Tibial artery (tissue), 4 donors: ENCODE measurements around the gene SF3A2.

Source experiments
- DNase-seq, 2 donors: peaks; one replicate each; pipeline ENCODE4 v3.0.0-alpha.2; 2019
- H3K27ac ChIP-seq, 2 donors: fragments of 200-600 bp; sonication (generic) in 1 of 2; 1 replicate in 1 of 2; 2 replicates in 1 of 2; pipeline ENCODE4 v1.5.1; 2018 to 2019; ENCODE audit warnings: mild to moderate bottlenecking in 1 of 2
- H3K27me3 ChIP-seq, 2 donors: fragments of 200-600 bp; sonication (generic) in 1 of 2; one replicate each; pipeline versions ENCODE4 v1.5.1 to v1.6.0; 2016 to 2019
- H3K36me3 ChIP-seq, 3 donors: fragments of 200-600 bp; sonication (generic) in 2 of 3; one replicate each; pipeline ENCODE4 v1.5.1; 2016 to 2019; ENCODE audit warnings: mild to moderate bottlenecking in 2 of 3
- H3K4me1 ChIP-seq, 4 donors: fragments of 200-600 bp; sonication (generic) in 2 of 4; 1 replicate in 3 of 4; 2 replicates in 1 of 4; pipeline ENCODE4 v1.5.1; 2016 to 2019
- H3K4me3 ChIP-seq, 2 donors: fragments of 200-600 bp; sonication (generic) in 1 of 2; 1 replicate in 1 of 2; 2 replicates in 1 of 2; pipeline ENCODE4 v1.5.1; 2018 to 2019; ENCODE audit warnings: mild to moderate bottlenecking in 2 of 2
- H3K9me3 ChIP-seq, 3 donors: fragments of 200-600 bp; sonication (generic) in 1 of 3; one replicate each; pipeline ENCODE4 v1.5.1; 2016 to 2019
- CTCF ChIP-seq, 2 experiments: fragments of 200-600 bp in 1 of 2; fragments of 450-650 bp in 1 of 2; IDR thresholded peaks; one replicate each; pipeline ENCODE4 v1.5.1; 2017 to 2019; ENCODE audit warnings: antibody characterized with exemption in 2 of 2, mild to moderate bottlenecking in 1 of 2, moderate library complexity in 1 of 2
- intact Hi-C: fragments of 100-400 bp; cut with DNase I; formaldehyde crosslinking; loops from one replicate; pipeline ENCODE4 v1.15.0; 2023; ENCODE audit warnings: low total_unique reads

Gene SF3A2

GRCh38 chr19:2236314-2237050 lies at the start of gene SF3A2, which contains the start of gene PLEKHJ1:
SF3A2 (plus strand) TSS chr19:2236824; CDS start chr19:2243419, 6,595 bp downstream.
PLEKHJ1 (minus strand) TSS chr19:2236329; CDS start chr19:2236248, 81 bp downstream.
- peak; percentile 95 to 98 for DNase-seq
- peak; percentile 99 to 100 for TF ChIP-seq CTCF (IDR thresholded peaks at IDR 0.05)
- intact Hi-C loops = loop anchor here (5.0 kb wide), 3 partner anchors 36 to 156 kb away; no protein-coding TSS in a partner anchor
- no peaks in the 10 kb centered on the region for H3K27me3 ChIP-seq
- H3K9me3 ChIP-seq = no peaks in the 10 kb centered on the region
- peaks cover 0 to 71% (median 54%) of the 10 kb centered on the region in 4 donors for H3K4me1 ChIP-seq
- peak within 1 kb of the TSS; percentile 70 to 73 for H3K4me3 ChIP-seq
- peak within 1 kb of the TSS; percentile 88 to 98 for H3K27ac ChIP-seq
- H3K36me3 ChIP-seq = peaks cover 0 to 32% (median 24%) of the 10 kb centered on the region in 3 donors

- no peak for DNase-seq
- intact Hi-C loops = no loop called here
- Histone ChIP-seq H3K27me3 (no peaks in the 10 kb centered on the region), H3K27ac (peak overlapping the region; percentile 85 to 89), H3K9me3 (no peaks in the 10 kb centered on the region), H3K4me1 (peaks cover 7 to 59% (median 42%) of the 10 kb centered on the region in 4 donors), H3K36me3 (peaks cover 12 to 44% (median 27%) of the 10 kb centered on the region in 3 donors), H3K4me3 (no peak overlapping the region)
- no peak for TF ChIP-seq CTCF (IDR thresholded peaks at IDR 0.05)
Observed at GRCh38 chr19:2187159-2187558, 49.5 kb upstream of the SF3A2 start.

GRCh38 chr19:2188708-2189385 lies 47.8 kb upstream of the SF3A2 start:
- H3K4me1 ChIP-seq = peaks cover 7 to 49% (median 35%) of the 10 kb centered on the region in 4 donors
- H3K36me3 ChIP-seq = peaks cover 12 to 54% (median 32%) of the 10 kb centered on the region in 3 donors
- H3K9me3 ChIP-seq = no peaks in the 10 kb centered on the region
- DNase-seq = no peak
- no peak for TF ChIP-seq CTCF (IDR thresholded peaks at IDR 0.05)
- intact Hi-C loops = no loop called here
- no peaks in the 10 kb centered on the region for H3K27me3 ChIP-seq
- no peak overlapping the region for H3K27ac ChIP-seq
- H3K4me3 ChIP-seq = no peak overlapping the region

- intact Hi-C loops = loop anchor here (5.0 kb wide), 1 partner anchor 33 kb away; no protein-coding TSS in a partner anchor
- TF ChIP-seq CTCF (IDR thresholded peaks at IDR 0.05) = no peak
- peaks cover 20 to 64% (median 42%) of the 10 kb centered on the region in 3 donors for H3K36me3 ChIP-seq
- H3K4me1 ChIP-seq = peaks cover 7 to 40% (median 31%) of the 10 kb centered on the region in 4 donors
- no peaks in the 10 kb centered on the region for H3K27me3 ChIP-seq
- H3K27ac ChIP-seq = no peak overlapping the region
- no peak overlapping the region for H3K4me3 ChIP-seq
- H3K9me3 ChIP-seq = no peaks in the 10 kb centered on the region
- no peak for DNase-seq
Observed at GRCh38 chr19:2189880-2190279, 46.7 kb upstream of the SF3A2 start.

GRCh38 chr19:2190848-2191455 lies 45.7 kb upstream of the SF3A2 start:
- no peak overlapping the region for H3K27ac ChIP-seq
- no peaks in the 10 kb centered on the region for H3K27me3 ChIP-seq
- peaks cover 7 to 30% (median 22%) of the 10 kb centered on the region in 4 donors for H3K4me1 ChIP-seq
- H3K36me3 ChIP-seq = peaks cover 24 to 75% (median 52%) of the 10 kb centered on the region in 3 donors
- DNase-seq = no peak
- H3K4me3 ChIP-seq = no peak overlapping the region
- no peak for TF ChIP-seq CTCF (IDR thresholded peaks at IDR 0.05)
- no peaks in the 10 kb centered on the region for H3K9me3 ChIP-seq
- intact Hi-C loops = loop anchor here (5.0 kb wide), 1 partner anchor 34 kb away; no protein-coding TSS in a partner anchor
